Kasumi-1 (cell line): ENCODE measurements around the gene PALM.
"Not testable (repeated sequence)": the region's sequence is repeated elsewhere in the genome, so short reads cannot be mapped to it uniquely, and the experiment has no call there.

ENCODE experiments used
- DNase-seq, 2 experiments: peaks; one replicate each; lab custom pipeline; 2025; lab: John Stamatoyannopoulos, UW

The PALM gene, protein sequence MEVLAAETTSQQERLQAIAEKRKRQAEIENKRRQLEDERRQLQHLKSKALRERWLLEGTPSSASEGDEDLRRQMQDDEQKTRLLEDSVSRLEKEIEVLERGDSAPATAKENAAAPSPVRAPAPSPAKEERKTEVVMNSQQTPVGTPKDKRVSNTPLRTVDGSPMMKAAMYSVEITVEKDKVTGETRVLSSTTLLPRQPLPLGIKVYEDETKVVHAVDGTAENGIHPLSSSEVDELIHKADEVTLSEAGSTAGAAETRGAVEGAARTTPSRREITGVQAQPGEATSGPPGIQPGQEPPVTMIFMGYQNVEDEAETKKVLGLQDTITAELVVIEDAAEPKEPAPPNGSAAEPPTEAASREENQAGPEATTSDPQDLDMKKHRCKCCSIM

DNA sequence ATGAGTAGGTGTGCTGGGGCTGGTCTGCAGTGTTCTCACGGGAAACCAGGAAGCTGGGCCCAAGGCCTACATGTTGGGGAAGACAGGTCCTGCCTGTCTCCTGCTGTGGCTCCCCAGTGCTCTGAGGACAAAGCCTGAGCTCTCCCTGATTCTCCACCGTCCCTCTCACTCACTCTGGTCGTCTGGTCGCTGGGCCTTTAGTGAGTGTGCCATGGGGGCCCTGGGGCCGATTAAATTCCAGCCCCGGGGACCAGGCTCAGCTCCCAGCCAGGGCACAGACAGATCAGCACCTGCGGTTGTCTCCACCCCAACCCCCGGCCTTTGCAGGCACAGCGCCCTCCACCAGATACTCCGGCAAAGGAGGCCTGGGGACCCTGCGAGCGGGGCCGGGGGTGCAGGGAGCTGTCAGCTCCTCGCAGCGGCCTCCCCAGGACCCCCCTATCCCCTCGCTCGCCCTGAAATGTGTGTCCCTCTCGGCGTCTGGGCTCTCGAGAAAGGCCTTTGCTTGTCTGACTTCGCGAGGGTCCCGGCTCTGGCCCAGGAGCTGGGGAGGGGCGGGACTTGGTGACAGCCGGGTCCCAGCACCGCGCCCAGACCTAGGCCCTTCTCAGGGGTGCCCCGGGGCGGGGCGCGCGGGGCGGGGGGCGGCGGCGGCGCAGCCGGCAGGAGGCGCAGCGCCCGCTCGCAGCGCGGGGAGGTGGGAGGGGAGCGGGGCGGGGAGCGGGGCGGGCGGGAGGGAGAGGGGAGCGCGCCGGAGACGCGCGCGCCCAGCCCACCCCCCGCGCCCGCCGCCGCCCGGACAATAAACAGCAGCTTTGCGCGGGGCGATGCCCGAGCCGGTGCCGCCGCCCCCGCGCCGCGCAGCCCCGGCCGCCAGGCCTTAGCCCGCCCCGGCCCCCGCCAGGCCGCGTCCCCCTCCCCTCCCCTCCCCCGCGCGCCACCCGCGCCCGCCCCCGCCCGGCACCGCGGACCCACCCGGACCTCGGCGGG is at the start of gene PALM:
Gene PALM (plus strand): TSS at position 782 of the 990 bp plus-strand sequence. CDS start 212 bp downstream, outside the sequence.
- peak; percentile 31 to 38 for DNase-seq

DNA sequence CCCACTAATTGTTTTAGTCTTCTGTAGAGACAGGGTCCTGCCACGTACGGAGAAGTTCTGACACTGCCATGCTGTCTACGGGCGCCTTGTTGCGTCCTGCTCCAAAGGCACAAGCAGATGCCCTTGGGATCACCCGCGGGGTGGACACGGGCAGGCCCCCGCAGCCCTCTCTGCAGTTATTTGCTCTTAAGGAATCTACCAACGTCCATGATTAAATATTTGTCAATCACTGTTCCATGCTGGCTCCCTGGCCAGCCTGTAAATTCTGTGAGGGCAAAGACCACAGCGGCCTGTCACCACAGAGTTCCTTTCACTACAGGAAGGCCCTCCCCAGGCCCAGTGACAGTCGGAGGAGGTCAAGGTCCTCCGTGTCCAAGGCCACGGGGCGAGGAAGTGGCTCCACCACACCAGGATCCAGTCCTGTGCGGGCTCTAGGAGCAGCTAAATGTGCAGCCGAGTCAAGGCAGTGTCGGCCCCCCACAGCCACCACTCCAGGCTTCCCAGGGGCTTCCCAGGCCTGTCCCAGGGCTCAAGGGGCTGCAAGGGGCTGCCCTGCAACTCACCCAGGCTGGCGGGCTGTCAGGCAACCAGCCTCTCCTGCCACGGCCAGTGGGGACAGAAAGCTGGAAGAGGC is 47.8 kb upstream of the PALM start:
- no peak for DNase-seq

DNA sequence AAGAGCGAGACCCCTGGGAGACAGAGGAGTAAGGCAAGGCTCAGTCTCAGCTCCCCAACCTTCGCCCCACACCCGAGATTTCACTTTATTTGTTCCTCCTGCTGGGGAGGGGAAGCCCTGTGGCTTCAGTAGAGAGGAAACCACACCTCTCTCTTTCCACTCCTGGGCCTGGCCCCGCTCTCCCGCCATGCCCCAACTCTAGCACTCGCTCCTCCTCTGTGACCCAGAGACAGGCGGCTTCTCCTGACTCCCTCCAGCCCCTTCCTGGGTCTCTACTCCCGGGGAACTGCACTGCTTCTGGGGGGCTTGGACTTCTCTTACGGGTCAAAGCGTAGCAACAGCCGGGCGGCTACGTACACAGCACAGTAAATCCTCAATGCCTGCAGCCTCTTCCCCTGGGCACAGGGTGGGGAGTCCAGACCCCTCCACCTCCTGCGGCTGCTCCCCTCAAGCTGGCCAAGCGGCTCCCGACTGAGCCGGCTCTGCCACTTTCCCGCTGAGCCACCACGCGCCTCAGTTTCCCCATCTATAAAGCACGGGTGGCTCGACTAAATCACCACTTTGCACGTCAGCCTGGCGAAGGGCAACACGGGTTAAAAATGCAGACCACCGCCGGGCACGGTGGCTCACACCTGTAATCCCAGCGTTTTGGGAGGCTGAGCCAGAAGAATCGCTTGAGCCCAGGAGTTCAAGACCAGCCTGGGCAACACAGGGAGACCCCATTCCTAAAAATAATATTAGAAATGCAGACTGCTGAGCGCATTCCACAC is 47.1 kb upstream of the PALM start:
- peak; percentile 65 to 70 for DNase-seq

DNA sequence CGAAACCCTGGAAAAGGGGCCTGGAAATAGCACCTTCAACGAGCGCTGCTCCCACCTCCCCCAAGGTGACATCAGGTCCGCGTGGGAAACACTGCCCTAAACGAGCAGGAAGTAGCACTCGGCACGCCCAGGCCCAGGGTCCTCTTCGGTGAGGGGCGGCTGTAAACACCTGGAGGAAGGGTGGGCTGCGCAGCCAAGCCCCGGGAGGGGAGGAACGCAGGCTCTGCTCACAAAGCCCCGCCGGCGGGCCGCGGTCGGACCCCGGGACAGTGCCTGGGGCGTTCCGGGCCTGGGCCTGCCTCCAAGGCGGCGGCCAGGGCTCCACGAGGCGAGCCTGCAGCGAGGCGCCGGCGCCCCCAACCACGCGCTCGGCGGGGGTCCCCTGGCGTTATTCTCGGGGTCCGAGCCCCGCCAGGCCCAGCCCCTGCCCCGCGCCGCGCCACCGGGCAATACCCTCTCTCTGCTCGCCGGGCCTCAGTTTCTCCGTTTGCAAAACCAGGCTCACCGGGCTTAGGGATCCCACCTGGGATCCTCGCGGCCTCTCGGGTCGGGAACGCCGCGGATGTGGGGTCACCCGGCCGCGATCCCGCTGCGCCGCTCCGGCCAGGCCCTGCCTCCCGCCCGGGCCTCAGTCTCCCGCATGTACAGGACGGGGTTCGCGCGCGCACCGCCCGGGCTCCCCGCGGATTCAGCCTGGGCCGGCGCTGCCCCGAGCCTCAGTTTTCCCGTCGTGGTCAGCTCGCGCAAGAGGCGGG is 46.4 kb upstream of the PALM start:
- DNase-seq = peak; percentile 14 to 38

DNA sequence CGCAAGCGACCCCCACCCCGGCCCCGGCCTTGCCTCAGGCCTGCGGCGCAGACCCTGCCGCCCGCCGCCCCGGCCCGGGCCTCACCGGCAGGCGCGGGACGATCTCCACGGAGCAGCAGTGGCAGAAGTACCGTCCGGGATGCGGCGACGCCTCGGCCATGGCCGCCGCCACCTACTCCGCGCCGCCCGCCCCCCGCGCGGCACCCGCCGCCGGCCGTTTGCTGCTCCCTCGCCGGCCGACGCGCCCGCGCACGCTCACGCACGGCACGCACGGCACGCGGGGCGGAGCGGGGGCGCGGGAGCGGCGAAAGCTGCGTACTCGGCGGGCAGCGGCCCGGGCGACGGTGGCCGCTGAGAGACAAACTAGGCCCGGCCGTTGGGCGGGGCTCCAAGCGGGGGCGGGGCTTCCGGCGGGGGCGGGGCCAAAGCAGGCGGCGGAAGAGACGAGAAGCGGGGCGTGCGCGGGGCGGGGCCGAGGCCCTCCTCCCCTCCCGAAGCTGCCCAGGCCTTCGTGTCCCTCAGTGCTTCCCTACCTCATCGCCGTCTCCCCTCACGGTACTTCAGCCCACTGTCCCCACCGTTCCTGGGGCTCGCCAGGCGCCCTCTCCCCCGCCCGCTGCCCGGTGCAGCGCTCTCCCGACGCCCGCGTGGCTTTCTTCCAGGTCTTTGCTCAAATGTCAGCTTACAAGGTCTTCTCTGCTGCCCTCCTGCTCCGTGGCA is 45.6 kb upstream of the PALM start, which contains the start of gene RNF126:
Gene RNF126 (minus strand): TSS at position 253 of the 720 bp plus-strand sequence. CDS start 93 bp downstream, at position 160.
- peak; percentile 81 to 90 for DNase-seq

DNA sequence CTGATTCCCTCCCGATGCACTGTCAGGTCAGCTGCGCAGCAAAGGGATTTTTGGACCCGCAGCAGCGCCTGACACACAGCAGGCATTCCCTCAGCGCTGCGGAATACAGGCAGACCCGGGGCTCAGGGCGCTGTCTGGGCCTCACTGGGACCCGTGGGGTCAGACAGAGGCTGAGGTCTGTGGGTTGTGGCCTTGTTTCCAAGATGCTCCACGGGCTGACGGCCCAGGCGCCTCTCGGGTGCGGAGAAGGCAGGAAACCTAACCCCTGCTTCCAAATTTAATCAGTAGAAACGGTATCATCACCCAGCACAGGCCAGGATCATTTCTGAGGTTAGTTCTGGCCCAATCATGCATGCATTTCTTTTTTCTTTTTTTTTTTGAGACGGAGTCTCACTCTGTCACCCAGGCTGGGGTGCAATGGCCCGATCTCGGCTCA is 45.0 kb upstream of the PALM start:
- no peak for DNase-seq

DNA sequence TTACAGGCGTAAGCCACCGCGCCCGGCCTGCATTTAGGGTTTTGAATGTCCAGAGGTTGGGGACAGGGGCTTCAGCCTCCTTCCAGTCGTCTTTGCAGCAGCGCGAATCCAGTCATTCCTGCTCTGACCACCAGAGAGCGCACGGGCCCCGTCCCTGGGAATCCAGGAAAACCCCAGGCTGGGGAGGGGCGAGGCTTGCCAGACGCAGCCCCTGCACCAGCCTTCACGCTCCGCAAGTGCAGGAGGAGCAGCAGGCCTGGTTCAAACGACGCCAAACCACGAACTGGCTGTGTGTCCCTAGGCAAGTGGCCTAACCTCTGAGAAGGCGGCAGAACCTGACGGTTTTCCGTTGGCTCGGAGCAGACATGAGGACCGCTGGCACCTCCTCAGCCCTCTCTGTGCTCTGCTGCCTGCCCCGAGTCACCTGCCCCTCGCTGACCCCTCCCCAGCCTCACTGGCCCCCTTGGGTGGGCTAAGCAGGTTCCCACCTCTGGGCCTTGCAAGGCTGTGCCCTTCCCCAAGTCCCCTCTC is 43.8 kb upstream of the PALM start:
- peak; percentile 82 to 87 for DNase-seq

DNA sequence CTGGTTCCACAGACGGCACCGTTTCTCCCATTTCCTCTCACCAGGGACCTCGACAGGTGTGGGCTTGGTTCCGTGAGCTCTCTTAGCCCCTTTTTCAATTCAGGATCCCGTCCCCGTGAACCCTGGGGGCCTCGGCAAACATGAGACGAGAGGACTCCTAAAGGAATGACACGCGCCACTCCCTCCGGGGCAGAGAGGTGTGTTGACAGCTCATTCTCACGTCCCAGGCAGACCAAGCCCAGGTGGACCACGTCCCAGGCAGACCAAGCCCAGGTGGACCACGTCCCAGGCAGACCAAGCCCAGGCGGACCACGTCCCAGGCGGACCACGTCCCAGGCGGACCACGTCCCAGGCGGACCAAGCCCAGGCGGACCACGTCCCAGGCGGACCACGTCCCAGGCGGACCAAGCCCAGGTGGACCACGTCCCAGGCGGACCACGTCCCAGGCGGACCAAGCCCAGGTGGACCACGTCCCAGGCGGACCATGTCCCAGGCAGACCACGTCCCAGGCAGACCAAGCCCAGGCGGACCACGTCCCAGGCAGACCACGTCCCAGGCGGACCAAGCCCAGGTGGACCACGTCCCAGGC is 41.7 kb upstream of the PALM start:
- DNase-seq = not testable (repeated sequence)

DNA sequence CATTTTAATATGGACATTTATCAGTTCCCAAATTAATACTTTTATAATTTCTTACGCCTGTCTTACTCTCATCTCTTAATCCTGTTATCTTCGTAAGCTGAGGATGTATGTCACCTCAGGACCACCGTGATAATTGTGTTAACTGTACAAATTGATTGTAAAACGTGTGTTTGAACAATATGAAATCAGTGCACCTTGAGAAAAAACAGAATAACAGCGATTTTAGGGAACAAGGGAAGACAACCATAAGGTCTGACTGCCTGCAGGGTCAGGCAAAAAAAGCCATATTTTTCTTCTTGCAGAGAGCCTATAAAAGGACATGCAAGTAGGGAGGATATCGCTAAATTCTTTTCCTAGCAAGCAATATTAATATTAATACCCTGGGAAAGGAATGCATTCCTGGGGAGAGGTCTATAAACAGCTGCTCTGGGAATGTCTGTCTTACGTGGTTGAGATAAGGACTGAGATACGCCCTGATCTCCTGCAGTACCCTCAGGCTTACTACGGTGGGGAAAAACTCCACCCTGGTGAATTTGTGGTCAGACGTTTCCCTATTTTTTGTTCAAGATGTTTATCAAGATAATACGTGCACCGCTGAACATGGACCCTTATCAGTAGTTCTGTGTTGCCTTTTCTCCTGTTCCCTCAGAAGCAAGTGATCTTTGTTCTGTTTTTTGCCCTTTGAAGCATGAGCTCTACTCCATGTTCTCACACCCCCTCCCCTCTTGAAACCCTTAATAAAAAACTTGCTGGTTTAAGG is 39.9 kb upstream of the PALM start:
- DNase-seq = peak; percentile 34 to 51

DNA sequence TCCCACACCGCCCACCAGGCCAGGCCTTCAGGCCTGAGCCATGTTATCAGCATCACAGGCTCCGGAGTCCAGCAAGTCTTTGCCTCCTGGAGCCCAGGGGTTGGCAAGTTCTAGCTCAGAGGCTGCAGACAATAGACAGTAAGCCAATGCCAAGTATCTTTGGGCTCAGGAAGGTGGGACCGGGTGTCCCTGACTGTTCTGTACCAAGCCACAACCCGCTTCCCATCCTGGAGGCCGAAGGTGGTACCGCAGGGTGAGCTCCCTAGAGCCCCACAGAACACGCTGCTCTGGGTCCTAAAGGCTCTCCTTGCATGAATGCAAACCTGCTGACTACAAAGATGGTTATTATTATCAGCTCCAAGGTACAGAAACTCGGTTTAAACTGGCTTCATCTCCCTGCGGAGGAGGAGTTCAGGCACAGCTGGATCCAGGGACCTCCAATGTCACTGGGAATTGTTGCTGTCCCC is 38.1 kb upstream of the PALM start:
- DNase-seq = no peak

DNA sequence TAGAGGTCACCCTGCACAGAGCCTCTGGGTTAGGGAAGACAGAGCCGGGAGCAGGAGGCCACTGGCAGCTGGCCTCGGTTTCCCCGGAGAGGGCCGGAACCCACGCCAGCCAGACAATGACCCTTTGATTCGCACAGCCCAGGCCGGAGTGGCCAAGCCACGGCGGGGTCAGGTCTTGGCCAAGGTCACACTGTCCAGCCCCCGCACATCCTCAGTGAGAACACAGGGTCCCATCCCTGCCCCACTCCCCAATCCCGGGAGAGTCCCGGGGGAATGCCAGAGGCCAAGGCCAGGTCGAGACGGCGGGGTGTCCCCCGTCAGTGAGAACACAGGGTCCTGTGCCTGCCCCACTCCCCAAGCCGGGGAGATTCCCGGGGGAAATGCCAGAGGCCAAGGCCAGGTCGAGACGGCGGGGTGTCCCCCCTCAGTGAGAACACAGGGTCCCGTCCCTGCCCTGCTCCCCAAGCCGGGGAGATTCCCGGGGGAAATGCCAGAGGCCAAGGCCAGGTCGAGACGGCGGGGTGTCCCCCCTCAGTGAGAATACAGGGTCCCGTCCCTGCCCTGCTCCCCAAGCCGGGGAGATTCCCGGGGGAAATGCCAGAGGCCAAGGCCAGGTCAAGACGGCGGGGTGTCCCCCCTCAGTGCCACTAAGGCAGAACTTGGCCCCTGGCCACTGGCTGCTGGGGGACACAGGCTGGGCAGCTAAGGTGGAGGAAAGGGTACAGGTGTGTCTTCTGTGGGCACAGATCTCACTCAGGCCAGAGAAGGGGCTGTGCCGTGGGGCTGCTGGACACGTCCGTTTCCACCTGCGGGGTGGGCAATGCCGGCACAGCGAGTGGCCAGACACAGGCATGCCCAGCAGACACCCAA is 34.2 kb upstream of the PALM start:
- DNase-seq = no peak

DNA sequence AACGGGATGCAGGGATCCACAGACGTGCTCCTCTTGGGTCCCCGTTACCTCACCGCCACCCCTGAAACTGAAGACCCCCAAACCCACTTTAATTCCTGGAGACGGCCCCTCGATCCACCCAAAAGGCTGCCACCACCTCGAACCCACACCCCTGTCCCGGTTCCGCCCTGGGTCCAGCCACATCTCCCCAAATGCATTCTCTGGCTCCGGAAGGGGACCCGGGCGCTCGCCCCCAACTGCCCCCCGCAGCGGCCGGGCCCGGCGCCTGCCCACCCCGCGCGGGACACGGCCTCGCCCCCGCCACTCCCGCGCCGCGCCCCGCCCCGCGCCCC is 32.8 kb upstream of the PALM start:
- no peak for DNase-seq

DNA sequence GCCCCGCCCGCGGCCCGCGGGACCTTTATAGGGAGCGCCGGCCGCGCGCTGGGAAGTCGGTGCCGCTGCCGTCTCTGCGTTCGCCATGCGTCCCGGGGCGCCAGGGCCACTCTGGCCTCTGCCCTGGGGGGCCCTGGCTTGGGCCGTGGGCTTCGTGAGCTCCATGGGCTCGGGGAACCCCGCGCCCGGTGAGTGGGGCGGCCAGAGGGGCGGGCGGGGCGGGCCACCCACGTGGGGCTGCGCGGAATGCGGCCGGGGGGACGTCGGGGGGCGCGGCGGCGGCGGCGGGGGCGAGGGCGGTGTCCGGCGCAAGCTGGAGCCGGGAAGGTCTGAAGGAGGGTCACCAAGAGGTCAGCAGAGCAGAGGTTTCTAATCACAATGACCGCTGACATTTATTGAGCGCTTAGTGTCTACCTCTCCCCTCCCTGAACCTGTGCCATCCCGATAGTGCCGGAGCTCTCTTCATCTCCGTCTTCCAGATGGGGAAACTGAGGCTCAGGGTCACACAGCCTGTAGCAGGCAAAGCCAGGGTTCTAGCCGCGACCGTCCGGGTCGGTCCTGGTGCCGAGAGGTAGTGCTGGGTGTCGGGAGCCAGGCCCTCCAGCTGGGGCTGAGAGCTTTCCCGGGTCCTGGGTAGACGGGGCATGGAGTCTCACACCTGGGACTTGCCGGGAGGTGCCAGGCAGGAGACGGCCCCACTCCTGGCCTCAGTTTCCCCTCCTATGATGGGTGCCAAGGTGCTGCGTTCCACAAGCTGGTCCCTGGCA is 32.2 kb upstream of the PALM start, which contains the start of gene FSTL3:
Gene FSTL3 (plus strand): TSS at position 54 of the 767 bp plus-strand sequence. CDS start 32 bp downstream, at position 86.
- DNase-seq = no peak

DNA sequence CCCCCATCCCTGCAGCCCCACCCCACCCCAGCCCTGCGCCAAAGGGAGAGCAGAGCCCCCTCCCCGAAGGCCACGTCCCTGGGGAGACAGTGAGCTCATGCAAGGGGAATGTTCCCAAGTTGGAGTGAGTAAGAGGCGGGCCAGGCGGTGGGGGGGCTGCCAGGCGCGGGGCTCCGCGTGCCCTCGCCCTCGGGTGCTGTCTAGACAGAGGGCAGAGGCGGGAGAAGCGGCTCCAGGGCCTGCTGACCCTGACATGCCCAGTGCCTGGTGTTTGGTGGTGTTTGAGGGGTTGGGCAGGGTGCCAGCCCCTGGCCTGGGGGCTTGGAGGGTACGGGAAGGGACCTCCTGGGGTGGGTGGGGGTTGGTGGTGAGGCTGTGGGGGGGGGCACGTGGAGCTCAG is 31.5 kb upstream of the PALM start:
- no peak for DNase-seq

DNA sequence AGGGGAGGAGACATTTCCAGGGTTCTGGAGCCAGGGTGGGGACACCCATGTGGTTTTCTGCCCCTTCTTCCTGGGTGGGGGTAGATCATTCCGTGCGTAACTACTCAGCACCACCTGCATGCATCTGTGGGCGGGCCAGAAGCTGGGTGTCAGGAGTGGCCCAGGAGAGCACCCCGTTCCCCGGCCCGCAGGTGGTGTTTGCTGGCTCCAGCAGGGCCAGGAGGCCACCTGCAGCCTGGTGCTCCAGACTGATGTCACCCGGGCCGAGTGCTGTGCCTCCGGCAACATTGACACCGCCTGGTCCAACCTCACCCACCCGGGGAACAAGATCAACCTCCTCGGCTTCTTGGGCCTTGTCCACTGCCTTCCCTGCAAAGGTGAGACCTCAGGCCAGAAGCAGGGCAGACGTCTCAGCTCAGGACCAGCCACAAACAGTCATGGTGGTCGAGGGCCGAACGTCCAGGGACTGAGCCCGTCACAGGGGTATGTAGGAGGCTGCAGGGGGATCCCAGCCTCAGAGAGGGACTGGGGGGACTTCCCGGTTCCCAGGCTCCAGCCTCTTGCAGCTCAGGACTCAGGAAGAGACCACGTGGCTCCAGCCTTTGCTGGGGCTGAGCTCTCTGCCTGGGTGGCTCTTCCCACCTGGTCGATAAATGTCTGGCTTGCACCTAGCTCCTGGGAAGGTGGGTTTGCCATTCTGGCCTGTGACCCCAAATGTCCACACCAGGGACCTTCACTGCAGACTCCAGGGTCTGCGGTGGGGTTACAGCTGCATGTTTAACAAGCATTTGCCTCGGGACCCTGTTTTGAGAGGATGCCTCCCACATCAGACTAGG is 30.9 kb upstream of the PALM start:
- DNase-seq = no peak
